GM10266 (cell line): Measurements from ENCODE around the gene AIG1.

Experiments used
- DNase-seq: peaks from one replicate; pipeline ENCODE4 v3.0.0; 2012; ENCODE audit errors: extremely low spot score
- TF ChIP-seq, protein P1 (sequence below): IDR thresholded peaks from 2 replicates; pipeline ENCODE4 v1.5.1; 2012; ENCODE audit warnings: mild to moderate bottlenecking, low read depth; ENCODE audit not compliant: control insufficient read depth, insufficient read depth; ENCODE audit errors: missing control alignments

The AIG1 gene

DNA sequence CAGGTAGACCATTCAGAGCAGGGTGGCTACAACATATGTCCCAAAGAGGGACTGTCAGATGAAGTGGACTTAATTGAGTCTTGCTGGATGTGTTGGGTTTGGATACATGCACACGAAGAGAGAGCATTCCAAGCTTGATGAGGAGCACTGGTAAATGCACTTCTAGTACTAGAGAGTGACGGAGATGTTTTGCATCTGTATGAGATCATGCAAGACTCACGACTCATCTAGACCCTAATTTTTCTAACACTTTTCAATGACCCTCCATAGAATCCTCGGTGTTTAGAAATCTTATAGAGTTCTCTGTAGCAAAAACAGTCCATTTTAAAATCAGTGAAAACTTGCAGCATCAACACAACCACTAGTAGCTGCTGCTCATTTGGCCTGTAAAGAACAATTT is 4.8 kb upstream of the AIG1 start:
- TF ChIP-seq, protein P1, sequence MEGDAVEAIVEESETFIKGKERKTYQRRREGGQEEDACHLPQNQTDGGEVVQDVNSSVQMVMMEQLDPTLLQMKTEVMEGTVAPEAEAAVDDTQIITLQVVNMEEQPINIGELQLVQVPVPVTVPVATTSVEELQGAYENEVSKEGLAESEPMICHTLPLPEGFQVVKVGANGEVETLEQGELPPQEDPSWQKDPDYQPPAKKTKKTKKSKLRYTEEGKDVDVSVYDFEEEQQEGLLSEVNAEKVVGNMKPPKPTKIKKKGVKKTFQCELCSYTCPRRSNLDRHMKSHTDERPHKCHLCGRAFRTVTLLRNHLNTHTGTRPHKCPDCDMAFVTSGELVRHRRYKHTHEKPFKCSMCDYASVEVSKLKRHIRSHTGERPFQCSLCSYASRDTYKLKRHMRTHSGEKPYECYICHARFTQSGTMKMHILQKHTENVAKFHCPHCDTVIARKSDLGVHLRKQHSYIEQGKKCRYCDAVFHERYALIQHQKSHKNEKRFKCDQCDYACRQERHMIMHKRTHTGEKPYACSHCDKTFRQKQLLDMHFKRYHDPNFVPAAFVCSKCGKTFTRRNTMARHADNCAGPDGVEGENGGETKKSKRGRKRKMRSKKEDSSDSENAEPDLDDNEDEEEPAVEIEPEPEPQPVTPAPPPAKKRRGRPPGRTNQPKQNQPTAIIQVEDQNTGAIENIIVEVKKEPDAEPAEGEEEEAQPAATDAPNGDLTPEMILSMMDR = no peak
- DNase-seq = no peak

DNA sequence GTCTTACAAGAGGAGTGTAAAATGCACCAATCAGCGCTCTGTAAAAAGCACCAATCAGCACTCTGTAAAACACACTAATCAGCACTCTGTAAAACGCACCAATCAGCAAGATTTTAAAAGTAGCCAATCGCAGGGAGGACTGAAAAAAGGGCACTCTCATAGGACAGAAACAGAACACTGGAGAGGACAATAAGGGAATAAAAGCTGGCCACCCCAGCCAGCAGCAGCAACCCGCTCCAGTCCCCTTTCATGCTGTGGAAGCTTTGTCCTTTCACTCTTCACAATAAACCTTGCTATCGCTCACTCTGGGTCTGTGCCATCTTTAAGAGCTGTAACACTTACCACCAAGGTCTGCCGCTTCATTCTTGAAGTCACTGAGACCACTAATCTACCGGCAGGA is 1.7 kb upstream of the AIG1 start:
- no peak for DNase-seq
- TF ChIP-seq, protein P1 = no peak

DNA sequence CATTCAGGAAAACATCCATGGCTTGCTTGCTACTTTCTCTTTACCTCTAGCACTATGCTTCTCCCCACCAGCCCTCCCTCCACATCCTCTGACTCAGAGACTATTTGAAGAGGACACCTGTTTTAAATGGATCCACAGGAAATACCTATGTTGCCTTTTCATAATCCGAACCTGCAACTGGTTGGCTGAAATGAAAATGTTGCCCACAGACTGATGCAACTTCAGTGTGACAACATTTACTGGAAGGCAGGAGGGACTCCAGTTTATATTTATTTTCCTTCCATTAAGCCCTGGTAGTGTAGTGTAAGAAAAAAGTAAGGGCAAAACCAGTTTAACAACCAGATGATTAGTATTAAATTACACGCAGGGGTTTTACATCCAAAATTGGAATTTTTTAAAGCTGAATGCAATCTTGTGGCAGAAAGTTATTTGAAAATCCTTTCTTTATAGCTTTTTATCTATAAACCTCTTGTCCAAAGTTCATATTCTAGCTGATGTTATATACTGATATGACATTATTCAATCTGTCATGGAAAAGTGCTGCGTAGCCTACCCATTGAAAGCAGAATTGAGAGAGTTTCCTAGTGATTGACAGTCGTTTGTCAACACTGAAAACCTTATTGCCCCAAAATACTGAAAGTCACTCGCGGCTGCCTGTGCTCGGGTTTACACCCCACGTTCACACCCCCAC is 881 bp upstream of the AIG1 start:
- DNase-seq = peak; percentile 31
- TF ChIP-seq, protein P1 = no peak

DNA sequence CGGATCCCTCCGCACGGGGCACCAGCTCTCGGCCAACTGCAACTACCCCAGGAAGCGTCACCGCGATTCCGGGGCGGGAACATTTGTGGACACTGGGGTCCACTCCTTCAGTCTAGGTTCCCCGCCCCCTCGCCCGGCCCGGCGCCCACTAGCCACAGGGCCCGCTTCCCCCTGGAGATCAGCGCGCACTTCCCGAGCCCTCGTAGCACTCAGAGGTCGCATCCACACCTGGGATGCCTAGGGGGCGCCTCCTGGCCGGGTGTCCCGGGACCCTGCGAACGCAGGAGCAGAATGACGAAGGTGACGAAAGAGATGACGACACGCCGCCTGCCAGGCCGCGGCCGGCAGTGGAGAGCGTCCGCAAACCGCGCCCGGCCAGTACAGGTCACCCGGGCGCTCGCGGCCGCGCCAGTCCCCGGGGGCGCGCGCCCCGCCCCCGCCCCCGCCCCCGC is 309 bp upstream of the AIG1 start:
- peak; percentile 82 for DNase-seq
- TF ChIP-seq, protein P1 = peak; percentile 17

DNA sequence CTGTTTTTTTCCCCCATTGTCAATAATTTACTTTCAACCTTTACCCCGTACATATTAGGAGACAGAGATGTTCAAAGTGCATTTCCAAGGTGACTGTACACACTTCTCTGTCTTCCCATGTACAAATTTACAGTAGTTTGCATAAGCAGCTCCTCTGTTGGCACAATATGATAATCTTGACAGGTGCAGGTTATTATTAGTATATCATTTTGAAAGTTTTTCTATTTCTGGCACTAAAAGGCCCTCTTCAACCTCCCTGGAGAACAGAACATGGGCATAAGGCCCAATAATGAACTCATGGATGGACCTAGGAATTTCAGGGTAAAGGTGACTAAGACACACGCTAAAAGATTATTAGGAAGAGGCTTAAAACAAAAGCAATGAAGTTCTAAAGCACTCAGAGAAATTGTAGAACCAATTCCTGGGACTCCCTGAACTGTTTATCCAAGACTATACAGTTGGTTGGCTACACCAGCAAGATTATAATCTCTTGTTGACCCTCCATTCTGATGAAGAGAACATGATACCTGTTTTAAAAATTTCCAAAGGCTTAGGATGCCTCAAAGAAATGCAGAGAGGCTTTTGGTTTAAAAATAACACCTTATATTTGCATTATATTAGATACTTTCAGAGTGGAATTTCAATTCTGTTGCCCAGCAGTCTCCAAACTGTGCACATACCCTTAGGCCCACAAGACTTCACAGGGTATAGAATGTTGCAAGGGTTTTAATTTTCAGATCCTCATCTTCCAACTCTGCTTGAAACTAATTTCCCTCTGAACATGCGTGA is 1.1 kb downstream of the AIG1 start:
- TF ChIP-seq, protein P1 = no peak

DNA sequence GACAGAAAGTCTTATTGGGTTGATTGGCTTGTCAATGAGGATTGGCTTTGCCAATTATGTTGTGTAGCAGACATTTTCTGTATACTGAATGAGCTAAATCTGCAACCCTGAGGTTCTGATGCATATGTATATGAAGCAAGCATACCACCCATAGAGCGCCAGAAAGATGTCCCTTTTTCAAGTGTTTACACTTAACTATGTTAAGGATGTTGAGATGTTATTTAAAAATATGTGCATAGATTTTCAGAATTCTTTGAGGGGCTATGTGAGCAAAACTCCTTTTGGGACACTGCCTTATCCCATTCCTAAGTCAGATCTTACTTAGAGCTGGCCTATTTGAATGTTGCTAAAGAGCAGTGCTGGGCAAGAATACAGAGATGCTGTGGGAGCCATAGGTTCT is 1.9 kb downstream of the AIG1 start:
- TF ChIP-seq, protein P1 = no peak
- DNase-seq = no peak

More for the DNA sequence above, 1.1 kb downstream of the AIG1 start:
- no peak for DNase-seq

DNA sequence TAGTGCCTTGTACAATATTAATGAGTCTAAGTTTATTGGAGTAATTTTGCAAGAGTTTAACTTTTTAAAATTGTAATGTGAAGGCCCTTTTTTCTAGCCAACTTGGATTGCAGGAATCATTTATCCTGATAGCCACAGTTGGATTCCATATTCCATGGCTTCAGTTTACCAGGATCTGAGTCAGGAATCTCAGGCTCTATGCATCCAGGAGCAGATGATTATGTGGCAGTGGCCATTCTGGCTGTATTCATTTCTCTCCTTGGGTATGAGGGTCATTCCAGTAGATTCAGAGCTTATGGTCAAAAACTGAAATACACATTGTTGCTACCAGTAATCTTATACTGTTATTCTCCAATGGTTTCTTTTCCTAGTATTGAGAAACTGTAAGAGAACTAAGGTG is 2.9 kb downstream of the AIG1 start:
- DNase-seq = no peak
- TF ChIP-seq, protein P1 = no peak
